ENCODE data around the gene SPATA20. TPM values are rescaled to one million over a fixed set of nuclear protein-coding genes. Genes with fewer than 3 reads are reported as not detected.

The SPATA20 gene
- total and polyA plus RNA-seq, 2 of the 13 experiments (the other 11 are each of a cell fraction or from before 2014, with no cell fraction given) = 36.1 to 64.8 TPM

DNA sequence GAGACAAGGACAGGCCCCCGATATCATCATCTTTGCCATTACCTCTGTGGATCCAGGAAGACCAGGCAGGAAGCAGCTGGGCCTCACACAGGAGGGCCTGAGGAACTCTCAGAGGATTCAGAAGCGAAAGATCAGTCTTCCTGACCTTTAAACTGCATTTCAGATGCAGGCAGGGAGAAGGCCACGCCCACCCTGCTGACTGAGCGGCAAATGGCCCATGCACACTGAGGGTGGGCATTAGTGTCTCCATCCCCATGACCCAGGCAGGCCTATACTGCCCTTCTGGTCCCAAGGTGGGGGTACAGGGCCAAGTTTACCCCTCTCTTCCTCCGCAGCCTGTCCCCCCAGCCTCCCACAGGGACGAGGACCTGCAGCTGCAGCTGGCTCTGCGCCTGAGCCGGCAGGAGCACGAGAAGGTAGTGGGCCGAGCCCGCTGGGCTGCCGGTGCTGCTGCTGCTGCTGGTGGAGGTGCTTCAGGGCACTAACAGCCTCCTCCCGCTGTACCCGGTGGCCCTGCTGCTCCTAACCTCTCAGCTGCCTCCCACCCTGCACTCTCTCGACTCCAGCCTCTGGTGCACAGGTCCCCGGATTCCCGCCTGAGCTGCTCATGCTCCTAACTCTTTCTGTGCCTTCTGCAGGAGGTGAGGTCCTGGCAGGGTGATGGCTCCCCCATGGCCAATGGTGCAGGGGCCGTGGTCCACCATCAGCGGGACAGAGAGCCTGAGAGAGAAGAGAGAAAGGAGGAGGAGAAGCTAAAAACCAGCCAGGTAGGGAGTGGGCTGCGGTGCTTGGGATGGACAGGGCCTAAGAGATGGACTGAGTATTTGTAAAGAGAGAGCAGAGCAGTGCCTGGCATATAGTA is 8.2 kb upstream of the SPATA20 start (continued):
- TF ChIP-seq, protein P1, sequence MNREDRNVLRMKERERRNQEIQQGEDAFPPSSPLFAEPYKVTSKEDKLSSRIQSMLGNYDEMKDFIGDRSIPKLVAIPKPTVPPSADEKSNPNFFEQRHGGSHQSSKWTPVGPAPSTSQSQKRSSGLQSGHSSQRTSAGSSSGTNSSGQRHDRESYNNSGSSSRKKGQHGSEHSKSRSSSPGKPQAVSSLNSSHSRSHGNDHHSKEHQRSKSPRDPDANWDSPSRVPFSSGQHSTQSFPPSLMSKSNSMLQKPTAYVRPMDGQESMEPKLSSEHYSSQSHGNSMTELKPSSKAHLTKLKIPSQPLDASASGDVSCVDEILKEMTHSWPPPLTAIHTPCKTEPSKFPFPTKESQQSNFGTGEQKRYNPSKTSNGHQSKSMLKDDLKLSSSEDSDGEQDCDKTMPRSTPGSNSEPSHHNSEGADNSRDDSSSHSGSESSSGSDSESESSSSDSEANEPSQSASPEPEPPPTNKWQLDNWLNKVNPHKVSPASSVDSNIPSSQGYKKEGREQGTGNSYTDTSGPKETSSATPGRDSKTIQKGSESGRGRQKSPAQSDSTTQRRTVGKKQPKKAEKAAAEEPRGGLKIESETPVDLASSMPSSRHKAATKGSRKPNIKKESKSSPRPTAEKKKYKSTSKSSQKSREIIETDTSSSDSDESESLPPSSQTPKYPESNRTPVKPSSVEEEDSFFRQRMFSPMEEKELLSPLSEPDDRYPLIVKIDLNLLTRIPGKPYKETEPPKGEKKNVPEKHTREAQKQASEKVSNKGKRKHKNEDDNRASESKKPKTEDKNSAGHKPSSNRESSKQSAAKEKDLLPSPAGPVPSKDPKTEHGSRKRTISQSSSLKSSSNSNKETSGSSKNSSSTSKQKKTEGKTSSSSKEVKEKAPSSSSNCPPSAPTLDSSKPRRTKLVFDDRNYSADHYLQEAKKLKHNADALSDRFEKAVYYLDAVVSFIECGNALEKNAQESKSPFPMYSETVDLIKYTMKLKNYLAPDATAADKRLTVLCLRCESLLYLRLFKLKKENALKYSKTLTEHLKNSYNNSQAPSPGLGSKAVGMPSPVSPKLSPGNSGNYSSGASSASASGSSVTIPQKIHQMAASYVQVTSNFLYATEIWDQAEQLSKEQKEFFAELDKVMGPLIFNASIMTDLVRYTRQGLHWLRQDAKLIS (CRISPR knock-in tag; IDR thresholded peaks at IDR 0.05) = no peak
- peak; percentile 24; the same call in 1 of the 2 replicates for TF ChIP-seq ZNF44 (CRISPR knock-in tag; IDR thresholded peaks at IDR 0.05)
- TF ChIP-seq ZNF446 (CRISPR knock-in tag; IDR thresholded peaks at IDR 0.05) = no peak
- TF ChIP-seq TMF1 (CRISPR knock-in tag; IDR thresholded peaks at IDR 0.05; ENCODE audit: low read depth) = no peak
- TF ChIP-seq, protein P2, sequence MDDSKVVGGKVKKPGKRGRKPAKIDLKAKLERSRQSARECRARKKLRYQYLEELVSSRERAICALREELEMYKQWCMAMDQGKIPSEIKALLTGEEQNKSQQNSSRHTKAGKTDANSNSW (CRISPR knock-in tag; IDR thresholded peaks at IDR 0.05; ENCODE audit: borderline replicate concordance) = 0 out of 2 replicates have a peak, but pooled peaks have one; percentile 23
- no peak for TF ChIP-seq ZNF569 (CRISPR knock-in tag; IDR thresholded peaks at IDR 0.05; ENCODE audit: borderline replicate concordance)
- TF ChIP-seq RFX1 (IDR thresholded peaks at IDR 0.05) = no peak
- no peak for TF ChIP-seq SMAD3 (CRISPR knock-in tag; IDR thresholded peaks at IDR 0.05)
- TF ChIP-seq ARNT (IDR thresholded peaks at IDR 0.05) = no peak
- TF ChIP-seq ZNF709 (CRISPR knock-in tag; IDR thresholded peaks at IDR 0.05) = no peak
- TF ChIP-seq SOX6 (IDR thresholded peaks at IDR 0.05) = no peak
- peak; percentile 52; the same call in 1 of the 2 replicates for TF ChIP-seq SOX6 (CRISPR knock-in tag; IDR thresholded peaks at IDR 0.05)
- TF ChIP-seq, protein P3, sequence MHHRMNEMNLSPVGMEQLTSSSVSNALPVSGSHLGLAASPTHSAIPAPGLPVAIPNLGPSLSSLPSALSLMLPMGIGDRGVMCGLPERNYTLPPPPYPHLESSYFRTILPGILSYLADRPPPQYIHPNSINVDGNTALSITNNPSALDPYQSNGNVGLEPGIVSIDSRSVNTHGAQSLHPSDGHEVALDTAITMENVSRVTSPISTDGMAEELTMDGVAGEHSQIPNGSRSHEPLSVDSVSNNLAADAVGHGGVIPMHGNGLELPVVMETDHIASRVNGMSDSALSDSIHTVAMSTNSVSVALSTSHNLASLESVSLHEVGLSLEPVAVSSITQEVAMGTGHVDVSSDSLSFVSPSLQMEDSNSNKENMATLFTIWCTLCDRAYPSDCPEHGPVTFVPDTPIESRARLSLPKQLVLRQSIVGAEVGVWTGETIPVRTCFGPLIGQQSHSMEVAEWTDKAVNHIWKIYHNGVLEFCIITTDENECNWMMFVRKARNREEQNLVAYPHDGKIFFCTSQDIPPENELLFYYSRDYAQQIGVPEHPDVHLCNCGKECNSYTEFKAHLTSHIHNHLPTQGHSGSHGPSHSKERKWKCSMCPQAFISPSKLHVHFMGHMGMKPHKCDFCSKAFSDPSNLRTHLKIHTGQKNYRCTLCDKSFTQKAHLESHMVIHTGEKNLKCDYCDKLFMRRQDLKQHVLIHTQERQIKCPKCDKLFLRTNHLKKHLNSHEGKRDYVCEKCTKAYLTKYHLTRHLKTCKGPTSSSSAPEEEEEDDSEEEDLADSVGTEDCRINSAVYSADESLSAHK (CRISPR knock-in tag; IDR thresholded peaks at IDR 0.05; ENCODE audit: borderline replicate concordance) = no peak
- TF ChIP-seq ZNF652 (CRISPR knock-in tag; IDR thresholded peaks at IDR 0.05; ENCODE audit: borderline replicate concordance, low read depth) = no peak
- TF ChIP-seq ZNF839 (CRISPR knock-in tag; IDR thresholded peaks at IDR 0.05; ENCODE audit: borderline replicate concordance) = peak; percentile 94; the same call in 1 of the 2 replicates
- peak; percentile 74 for TF ChIP-seq HNF4G (IDR thresholded peaks at IDR 0.05; ENCODE audit: borderline replicate concordance, low read depth, low read length)
- 0 out of 2 replicates have a peak, but pooled peaks have one; percentile 62 for TF ChIP-seq HNF4G (CRISPR knock-in tag; IDR thresholded peaks at IDR 0.05; ENCODE audit: borderline replicate concordance, low read depth)
- no peak for TF ChIP-seq NFE2L2 (IDR thresholded peaks at IDR 0.05; ENCODE audit: low read length)
- TF ChIP-seq ZBTB38 (CRISPR knock-in tag; IDR thresholded peaks at IDR 0.05) = peak; percentile 65
- TF ChIP-seq ZNF335 (CRISPR knock-in tag; IDR thresholded peaks at IDR 0.05) = no peak
- TF ChIP-seq ZNF550 (CRISPR knock-in tag; IDR thresholded peaks at IDR 0.05; ENCODE audit: borderline replicate concordance) = no peak; the same call in 1 of the 2 replicates
- TF ChIP-seq HNRNPH1 (optimal IDR thresholded peaks at IDR 0.05; ENCODE audit: low read depth, low read length) = no peak
- TF ChIP-seq MIER2 (CRISPR knock-in tag; IDR thresholded peaks at IDR 0.05) = no peak
- no peak for TF ChIP-seq RBM39 (IDR thresholded peaks at IDR 0.05; ENCODE audit: low read depth, low read length, poor library complexity, severe bottlenecking)

Measured in HepG2 (cell line).